Chondrocyte (in vitro differentiated cells): Measurements from ENCODE around the gene SPI1. TPM values are rescaled to one million over a fixed set of nuclear protein-coding genes. Genes with fewer than 3 reads are reported as not detected.

Experiments
- DNase-seq: peaks from one replicate; pipeline ENCODE4 v3.0.0; 2021; ENCODE audit warnings: mixed read lengths, low spot score
- H3K27ac Mint-ChIP-seq: one replicate; pipeline ENCODE4 v1.8.0; 2021; ENCODE audit warnings: mild to moderate bottlenecking, moderate library complexity, mixed read lengths; ENCODE audit not compliant: unreplicated experiment
- H3K27me3 Mint-ChIP-seq: 2 replicates; pipeline ENCODE4 v1.8.0; 2021; ENCODE audit warnings: low read depth, mixed read lengths
- H3K36me3 Mint-ChIP-seq: 2 replicates; pipeline ENCODE4 v1.8.0; 2021; ENCODE audit warnings: low read depth, mixed read lengths
- H3K4me1 Mint-ChIP-seq: 2 replicates; pipeline ENCODE4 v1.8.0; 2021; ENCODE audit warnings: low read depth, mild to moderate bottlenecking, mixed read lengths
- H3K4me3 Mint-ChIP-seq: one replicate; pipeline ENCODE4 v1.8.0; 2021; ENCODE audit warnings: mild to moderate bottlenecking, moderate library complexity, mixed read lengths; ENCODE audit not compliant: unreplicated experiment
- H3K9me3 Mint-ChIP-seq: 2 replicates; pipeline ENCODE4 v1.8.0; 2021; ENCODE audit warnings: low read depth, mixed read lengths
- total RNA-seq: library from RNA; stranded (reverse); gene quantifications from 3 replicates; pipeline ENCODE4 v1.2.1, GENCODE V29; 2021
- TF ChIP-seq, protein P1 (sequence below): fragments of 200-600 bp; sonication (generic); IDR thresholded peaks from 2 replicates; pipeline ENCODE4 v1.5.0; 2021; ENCODE audit warnings: antibody characterized with exemption, mild to moderate bottlenecking, moderate library complexity

The SPI1 gene
- total RNA-seq, 1 donor from 2014 or later = not detected

DNA sequence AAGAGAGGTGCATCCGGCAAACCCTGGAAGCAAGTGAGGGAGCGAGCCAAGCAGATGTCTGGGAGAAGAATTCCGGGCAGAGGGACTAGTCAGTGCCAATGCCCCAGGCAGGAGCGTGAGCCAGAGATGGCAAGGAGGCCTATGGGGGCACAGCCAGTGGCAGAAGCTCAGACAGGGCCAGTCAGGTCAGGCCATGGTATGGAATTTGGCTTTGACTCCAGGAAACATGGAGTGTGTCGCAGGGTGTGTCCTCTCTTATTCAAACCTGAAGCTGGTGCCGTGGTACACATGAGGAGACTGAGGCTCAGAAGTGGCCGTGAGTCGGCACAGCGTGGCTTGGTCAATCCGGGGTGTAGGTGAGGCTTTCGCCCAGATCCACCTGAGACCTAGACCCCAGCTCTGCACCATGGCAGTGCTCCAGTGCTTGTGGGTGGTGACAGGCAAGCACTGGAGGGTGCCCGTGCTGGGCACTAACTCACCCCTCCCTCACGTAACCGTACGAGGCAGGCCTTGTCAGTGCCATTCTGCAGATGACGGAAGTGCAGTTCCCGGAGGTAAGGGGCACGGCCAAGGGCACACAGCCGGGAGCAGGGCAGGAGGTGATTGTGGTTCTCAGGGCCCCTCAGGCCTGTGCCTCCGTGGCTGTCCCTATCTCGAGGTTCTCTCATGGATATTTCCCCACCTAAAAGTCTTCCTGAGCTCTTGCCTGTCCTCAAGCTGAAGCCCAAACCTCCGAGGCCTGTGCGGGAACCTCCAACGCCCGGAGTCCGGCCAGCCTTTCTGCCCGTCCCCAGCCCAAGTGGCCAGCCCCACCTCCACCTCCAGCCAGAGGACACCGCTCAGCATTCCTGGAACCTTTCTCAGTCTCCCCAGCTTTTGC lies 10.6 kb upstream of the SPI1 start:
- no peak for DNase-seq
- TF ChIP-seq, protein P1, sequence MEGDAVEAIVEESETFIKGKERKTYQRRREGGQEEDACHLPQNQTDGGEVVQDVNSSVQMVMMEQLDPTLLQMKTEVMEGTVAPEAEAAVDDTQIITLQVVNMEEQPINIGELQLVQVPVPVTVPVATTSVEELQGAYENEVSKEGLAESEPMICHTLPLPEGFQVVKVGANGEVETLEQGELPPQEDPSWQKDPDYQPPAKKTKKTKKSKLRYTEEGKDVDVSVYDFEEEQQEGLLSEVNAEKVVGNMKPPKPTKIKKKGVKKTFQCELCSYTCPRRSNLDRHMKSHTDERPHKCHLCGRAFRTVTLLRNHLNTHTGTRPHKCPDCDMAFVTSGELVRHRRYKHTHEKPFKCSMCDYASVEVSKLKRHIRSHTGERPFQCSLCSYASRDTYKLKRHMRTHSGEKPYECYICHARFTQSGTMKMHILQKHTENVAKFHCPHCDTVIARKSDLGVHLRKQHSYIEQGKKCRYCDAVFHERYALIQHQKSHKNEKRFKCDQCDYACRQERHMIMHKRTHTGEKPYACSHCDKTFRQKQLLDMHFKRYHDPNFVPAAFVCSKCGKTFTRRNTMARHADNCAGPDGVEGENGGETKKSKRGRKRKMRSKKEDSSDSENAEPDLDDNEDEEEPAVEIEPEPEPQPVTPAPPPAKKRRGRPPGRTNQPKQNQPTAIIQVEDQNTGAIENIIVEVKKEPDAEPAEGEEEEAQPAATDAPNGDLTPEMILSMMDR = no peak
- no peaks in the 10 kb centered on the region for H3K4me1 Mint-ChIP-seq
- no peak overlapping the region for H3K4me3 Mint-ChIP-seq
- H3K36me3 Mint-ChIP-seq = no peaks in the 10 kb centered on the region
- H3K27me3 Mint-ChIP-seq = no peaks in the 10 kb centered on the region
- no peak overlapping the region for H3K27ac Mint-ChIP-seq
- H3K9me3 Mint-ChIP-seq = no peaks in the 10 kb centered on the region

DNA sequence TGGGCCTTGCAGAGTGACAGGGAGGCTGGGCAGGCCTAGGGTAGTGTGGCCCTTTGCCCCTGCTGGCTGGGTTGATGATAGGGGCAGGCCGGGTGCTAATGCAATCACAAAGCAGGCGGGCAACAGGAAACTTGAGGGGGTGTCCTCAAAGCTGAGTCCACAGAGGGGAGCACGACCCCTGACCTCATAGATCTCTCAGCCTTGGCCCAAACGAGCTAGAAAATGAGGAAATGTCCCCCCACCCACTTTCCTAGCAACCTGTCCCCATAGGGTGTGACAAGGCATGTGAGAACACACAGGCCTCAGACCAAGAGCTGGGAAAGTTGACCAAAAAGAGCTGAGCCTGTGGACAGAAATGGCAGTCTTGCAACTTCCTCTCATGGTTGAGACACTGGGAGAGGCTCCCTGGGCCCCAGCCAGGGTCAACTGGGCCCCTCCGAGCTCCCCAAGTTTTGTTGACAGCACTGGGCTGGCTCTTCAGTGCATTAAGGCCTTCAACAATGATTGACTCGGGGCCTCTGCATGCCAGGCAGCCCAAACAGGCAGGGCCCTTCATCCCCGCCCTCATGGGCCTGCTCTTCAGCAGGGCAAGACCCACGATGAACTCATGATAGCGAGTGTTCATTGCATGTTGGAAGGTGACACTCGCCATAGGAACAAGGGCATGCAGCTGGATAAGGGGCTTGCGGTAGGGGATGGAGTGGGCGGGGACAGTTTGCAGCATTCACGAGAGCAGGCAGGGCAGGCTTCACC lies 9.8 kb upstream of the SPI1 start:
- no peak overlapping the region for H3K27ac Mint-ChIP-seq
- no peak for DNase-seq
- no peaks in the 10 kb centered on the region for H3K36me3 Mint-ChIP-seq
- peaks cover under 1% of the 10 kb centered on the region for H3K27me3 Mint-ChIP-seq
- H3K4me3 Mint-ChIP-seq = no peak overlapping the region
- TF ChIP-seq, protein P1 = no peak
- no peaks in the 10 kb centered on the region for H3K4me1 Mint-ChIP-seq
- no peaks in the 10 kb centered on the region for H3K9me3 Mint-ChIP-seq

DNA sequence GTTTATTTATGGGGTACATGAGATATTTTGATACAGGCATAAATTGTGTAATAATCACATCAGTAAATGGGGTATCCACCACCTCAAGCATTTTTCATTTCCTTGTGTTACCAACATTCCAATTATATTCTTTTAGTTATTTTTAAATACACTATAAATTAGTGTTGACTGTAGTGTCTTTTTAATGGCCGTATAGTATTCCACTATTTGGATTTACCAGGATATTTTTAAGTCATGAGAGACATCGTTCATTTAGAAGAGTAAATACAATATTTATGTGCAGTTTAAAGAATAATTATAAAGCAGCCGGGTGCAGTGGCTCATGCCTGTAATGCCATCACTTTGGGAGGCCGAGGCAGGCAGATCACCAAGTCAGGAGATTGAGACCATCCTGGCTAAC lies 6.2 kb upstream of the SPI1 start:
- DNase-seq = no peak
- Mint-ChIP-seq H3K27me3 (peaks cover 2% of the 10 kb centered on the region), H3K9me3 (no peaks in the 10 kb centered on the region), H3K36me3 (no peaks in the 10 kb centered on the region), H3K4me3 (no peak overlapping the region), H3K4me1 (no peaks in the 10 kb centered on the region), H3K27ac (no peak overlapping the region)
- TF ChIP-seq, protein P1 = no peak

DNA sequence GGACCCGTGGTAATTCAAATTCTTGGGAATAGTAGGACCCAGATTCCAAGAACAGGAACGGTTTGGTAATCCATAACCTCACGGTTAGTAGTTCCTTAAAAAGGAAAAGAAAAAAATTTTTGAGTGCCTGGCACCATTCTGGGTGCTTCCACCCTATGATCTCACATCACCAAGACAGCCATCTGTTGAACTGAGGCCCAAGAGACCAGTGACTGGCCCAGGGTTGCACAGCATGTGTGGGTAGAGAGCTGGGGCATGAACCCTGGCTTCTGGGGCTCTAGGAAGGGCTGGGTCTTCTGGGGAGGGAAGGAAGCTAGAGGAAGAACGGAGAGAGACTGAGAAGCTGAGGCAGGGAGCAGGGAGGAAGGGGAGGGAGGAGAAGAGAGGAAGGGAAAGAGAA lies 4.7 kb upstream of the SPI1 start:
- H3K27me3 Mint-ChIP-seq = peaks cover 2% of the 10 kb centered on the region
- no peaks in the 10 kb centered on the region for H3K4me1 Mint-ChIP-seq
- TF ChIP-seq, protein P1 = no peak
- no peak for DNase-seq
- H3K27ac Mint-ChIP-seq = no peak overlapping the region
- no peaks in the 10 kb centered on the region for H3K36me3 Mint-ChIP-seq
- H3K4me3 Mint-ChIP-seq = no peak overlapping the region
- H3K9me3 Mint-ChIP-seq = no peaks in the 10 kb centered on the region

DNA sequence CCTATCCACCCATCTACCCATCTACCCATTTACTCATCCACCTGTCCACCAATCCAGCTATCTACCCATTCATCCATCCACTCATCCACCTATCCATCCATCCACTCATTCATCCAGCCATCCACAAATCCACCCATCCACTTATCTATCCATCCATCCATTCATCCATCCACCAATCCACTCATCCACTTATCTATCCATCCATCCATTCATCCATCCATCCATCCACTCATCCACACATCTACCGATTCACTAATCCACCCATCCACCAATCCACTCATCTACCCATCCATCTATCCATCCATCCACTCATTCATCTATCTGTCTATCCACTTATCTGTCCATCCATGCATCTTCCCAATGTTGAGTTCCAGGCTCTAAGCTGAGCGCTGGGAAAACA lies 1.7 kb upstream of the SPI1 start:
- H3K4me1 Mint-ChIP-seq = no peaks in the 10 kb centered on the region
- peaks cover 2% of the 10 kb centered on the region for H3K27me3 Mint-ChIP-seq
- H3K4me3 Mint-ChIP-seq = no peak overlapping the region
- no peak overlapping the region for H3K27ac Mint-ChIP-seq
- TF ChIP-seq, protein P1 = no peak
- no peak for DNase-seq
- H3K9me3 Mint-ChIP-seq = no peaks in the 10 kb centered on the region
- no peaks in the 10 kb centered on the region for H3K36me3 Mint-ChIP-seq
